Activated CD8-positive, alpha-beta memory T cell treated with anti-CD3 and anti-CD28 coated beads, Interleukin-2, amount 10 ng/mL, durations not matched to agents 7 days and 5 days (primary cell): ENCODE data around the gene FKBP8. TPM values are rescaled to one million over a fixed set of nuclear protein-coding genes. Genes with fewer than 3 reads are reported as not detected.

Source experiments
- ATAC-seq: fragments of 150-1000 bp; cut with Tn5 transposase; one replicate; pipeline ENCODE4 v1.10.0; 2021; ENCODE audit warnings: moderate library complexity
- CTCF ChIA-PET: fragments of 350-600 bp; sonication (Branson Sonifier 250); formaldehyde crosslinking; loops from one replicate; lab custom pipeline; 2021; ENCODE audit warnings: antibody characterized with exemption; lab: Charles Lee
- DNase-seq: peaks from one replicate; pipeline ENCODE4 v3.0.0-alpha.2; 2020
- H3K27ac Mint-ChIP-seq: one replicate; pipeline ENCODE4 v1.8.0; 2021; ENCODE audit warnings: mild to moderate bottlenecking, mixed read lengths
- H3K27me3 Mint-ChIP-seq: one replicate; pipeline ENCODE4 v1.8.0; 2021; ENCODE audit warnings: mixed read lengths
- H3K36me3 Mint-ChIP-seq: one replicate; pipeline ENCODE4 v1.8.0; 2021; ENCODE audit warnings: mild to moderate bottlenecking, mixed read lengths
- H3K4me1 Mint-ChIP-seq: one replicate; pipeline ENCODE4 v1.8.0; 2021; ENCODE audit warnings: mixed read lengths
- H3K4me3 Mint-ChIP-seq: one replicate; pipeline ENCODE4 v1.8.0; 2021; ENCODE audit warnings: mild to moderate bottlenecking, moderate library complexity, mixed read lengths
- H3K9me3 Mint-ChIP-seq: one replicate; pipeline ENCODE4 v1.8.0; 2022; ENCODE audit warnings: low read depth, mixed read lengths
- total RNA-seq, 2 experiments: library from RNA; stranded (reverse); gene quantifications; one replicate each; pipeline ENCODE4 v1.2.3, GENCODE V29; 2021

Gene FKBP8
- total RNA-seq, 2 experiments from 2014 or later: 220 to 286 TPM

DNA sequence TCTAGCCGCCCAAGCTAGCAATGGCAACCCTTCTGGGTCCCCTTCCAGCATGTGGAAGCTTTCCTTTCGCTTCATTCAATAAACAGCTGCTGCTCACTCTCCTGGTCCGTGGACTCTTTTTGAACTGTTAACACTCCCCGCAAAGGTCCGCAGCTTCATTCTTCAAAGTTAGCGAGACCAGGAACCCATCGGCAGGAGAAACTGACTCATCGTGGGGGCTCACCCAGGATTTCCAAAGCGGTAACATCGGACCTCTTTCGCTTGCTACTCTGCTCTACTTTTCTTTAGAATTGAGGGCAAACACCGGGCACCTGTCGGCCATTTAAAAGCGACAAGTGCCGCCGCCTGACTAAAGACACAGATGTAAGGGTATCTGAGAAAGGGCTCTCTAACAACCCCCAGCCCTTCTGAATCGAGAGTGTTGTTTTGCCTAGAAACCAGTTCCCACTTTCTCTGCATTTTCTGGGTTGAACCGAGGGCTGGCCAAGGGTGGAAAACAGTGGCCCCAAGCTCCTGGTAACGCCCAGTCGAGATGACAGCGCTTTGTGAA is 34.1 kb upstream of the FKBP8 start:
- no peak for DNase-seq
- no peak overlapping the region for H3K27ac Mint-ChIP-seq
- no peak overlapping the region for H3K4me3 Mint-ChIP-seq
- ATAC-seq: no peak
- H3K36me3 Mint-ChIP-seq: peaks cover 37% of the 10 kb centered on the region
- H3K9me3 Mint-ChIP-seq: no peaks in the 10 kb centered on the region
- peaks cover 30% of the 10 kb centered on the region for H3K4me1 Mint-ChIP-seq
- CTCF ChIA-PET: interaction anchor here (0.7 to 2.5 kb wide), 2 partner anchors 11 to 33 kb away, joined by 3 to 17 read pairs; partner anchors contain the start of gene REX1BD
- no peaks in the 10 kb centered on the region for H3K27me3 Mint-ChIP-seq

- H3K4me3 Mint-ChIP-seq: no peak overlapping the region
- no peak overlapping the region for H3K27ac Mint-ChIP-seq
- ATAC-seq (no peak), DNase-seq (no peak)
- H3K36me3 Mint-ChIP-seq: peaks cover 44% of the 10 kb centered on the region
- no peaks in the 10 kb centered on the region for H3K9me3 Mint-ChIP-seq
- CTCF ChIA-PET: interaction anchor here (2.5 kb wide), 1 partner anchor 12 kb away, joined by 17 read pairs; the partner anchor contains the start of gene REX1BD
- peaks cover 35% of the 10 kb centered on the region for H3K4me1 Mint-ChIP-seq
- H3K27me3 Mint-ChIP-seq: no peaks in the 10 kb centered on the region
These were observed 33.0 kb upstream of the FKBP8 start for GRCh38 chr19:18576383-18576782.

DNA sequence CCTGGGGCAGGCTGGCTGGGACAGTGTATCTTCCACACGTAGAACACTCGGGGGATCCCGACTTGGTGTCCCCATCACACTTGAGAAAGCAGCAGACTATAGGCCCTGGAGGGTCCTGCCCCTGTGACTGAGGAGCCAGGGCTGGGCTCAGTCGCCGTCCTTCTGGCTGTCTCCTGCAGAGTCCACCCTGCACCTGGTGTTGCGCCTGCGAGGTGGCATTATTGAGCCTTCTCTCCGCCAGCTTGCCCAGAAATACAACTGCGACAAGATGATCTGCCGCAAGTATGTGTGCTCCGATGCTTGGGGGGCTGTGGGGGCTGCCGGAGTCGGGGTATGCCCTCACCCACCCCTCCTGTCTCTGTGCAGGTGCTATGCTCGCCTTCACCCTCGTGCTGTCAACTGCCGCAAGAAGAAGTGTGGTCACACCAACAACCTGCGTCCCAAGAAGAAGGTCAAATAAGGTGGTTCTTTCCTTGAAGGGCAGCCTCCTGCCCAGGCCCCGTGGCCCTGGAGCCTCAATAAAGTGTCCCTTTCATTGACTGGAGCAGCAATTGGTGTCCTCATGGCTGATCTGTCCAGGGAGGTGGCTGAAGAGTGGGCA is 31.4 kb upstream of the FKBP8 start:
- H3K4me1 Mint-ChIP-seq: peaks cover 40% of the 10 kb centered on the region
- CTCF ChIA-PET: interaction anchor here (4.1 kb wide), 1 partner anchor 14 kb away, joined by 48 read pairs; the partner anchor contains the start of gene REX1BD
- H3K4me3 Mint-ChIP-seq: no peak overlapping the region
- peaks cover 49% of the 10 kb centered on the region for H3K36me3 Mint-ChIP-seq
- H3K27me3 Mint-ChIP-seq: no peaks in the 10 kb centered on the region
- H3K9me3 Mint-ChIP-seq: no peaks in the 10 kb centered on the region
- no peak for ATAC-seq
- H3K27ac Mint-ChIP-seq: no peak overlapping the region
- no peak for DNase-seq

GRCh38 chr19:18571564-18572344 is 28.4 kb upstream of the FKBP8 start, which contains the start of gene UBA52:
TSS of gene UBA52 (plus strand) at chr19:18571857. CDS start at chr19:18573301, 1,444 bp downstream.
- ATAC-seq (peak; percentile 93), DNase-seq (peak; percentile 99)
- CTCF ChIA-PET: interaction anchor here (0.6 to 4.1 kb wide), 18 partner anchors 9 to 727 kb away, joined by 3 to 48 read pairs (median 4); partner anchors contain the start of genes COPE, DDX49, ELL and FKBP8
- Mint-ChIP-seq H3K36me3 (peaks cover 64% of the 10 kb centered on the region), H3K9me3 (no peaks in the 10 kb centered on the region), H3K4me1 (peaks cover 34% of the 10 kb centered on the region), H3K27me3 (no peaks in the 10 kb centered on the region), H3K27ac (peak within 1 kb of the TSS; percentile 91), H3K4me3 (peak within 1 kb of the TSS; percentile 85)

GRCh38 chr19:18568367-18568766 is 25.0 kb upstream of the FKBP8 start:
- Mint-ChIP-seq H3K4me1 (peaks cover 19% of the 10 kb centered on the region), H3K27me3 (no peaks in the 10 kb centered on the region), H3K27ac (peak overlapping the region; percentile 28), H3K36me3 (peaks cover 52% of the 10 kb centered on the region), H3K9me3 (no peaks in the 10 kb centered on the region), H3K4me3 (no peak overlapping the region)
- CTCF ChIA-PET: interaction anchor here (1.5 kb wide), 1 partner anchor 10 kb away, joined by 4 read pairs; the partner anchor contains the start of gene KXD1
- DNase-seq (no peak), ATAC-seq (no peak)

DNA sequence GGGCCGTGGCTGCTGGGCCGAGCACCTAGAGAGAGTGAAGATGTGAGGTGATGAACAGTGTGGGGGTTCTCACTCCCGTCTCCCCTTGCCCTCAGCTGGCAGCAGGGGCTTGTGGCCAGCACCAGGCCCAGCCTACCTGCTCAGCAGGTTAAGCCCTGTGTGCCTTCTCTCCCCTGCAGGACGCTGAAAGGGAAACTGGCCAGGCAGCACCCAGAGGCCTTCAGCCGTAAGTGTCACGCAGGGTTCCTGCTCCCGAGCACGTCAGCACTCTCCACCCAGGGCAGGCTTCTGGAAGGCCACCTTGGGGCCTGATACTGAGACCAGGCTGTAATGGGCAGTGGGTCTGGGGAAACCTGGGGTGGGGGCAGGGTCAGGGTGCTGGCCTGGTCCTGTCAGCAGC is 23.6 kb upstream of the FKBP8 start:
- Mint-ChIP-seq H3K4me1 (peaks cover 6% of the 10 kb centered on the region), H3K27me3 (no peaks in the 10 kb centered on the region), H3K4me3 (no peak overlapping the region), H3K9me3 (no peaks in the 10 kb centered on the region), H3K36me3 (peaks cover 44% of the 10 kb centered on the region), H3K27ac (no peak overlapping the region)
- CTCF ChIA-PET: interaction anchor here (1.5 kb wide), 1 partner anchor 9 kb away, joined by 4 read pairs; the partner anchor contains the start of gene KXD1
- DNase-seq: no peak
- ATAC-seq: no peak

DNA sequence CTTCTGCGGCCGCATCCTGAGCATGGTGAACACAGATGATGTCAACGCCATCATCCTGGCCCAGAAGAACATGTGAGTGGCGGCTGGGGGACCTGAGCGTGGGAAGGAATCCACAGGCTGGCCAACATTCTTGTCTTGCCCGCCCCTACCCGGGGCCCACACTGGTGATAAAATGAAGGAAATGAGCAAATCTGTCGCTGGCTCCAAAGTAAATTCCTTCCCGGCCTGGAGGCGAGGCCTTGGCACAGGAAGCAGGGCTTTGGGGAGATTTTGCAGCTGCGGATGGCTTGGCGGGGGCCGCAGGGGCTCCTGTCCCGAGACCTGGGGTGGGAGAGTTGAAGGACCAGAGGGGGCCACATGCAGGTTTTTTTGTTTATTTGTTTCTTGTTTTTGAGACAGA is 18.7 kb upstream of the FKBP8 start:
- no peak for ATAC-seq
- CTCF ChIA-PET: interaction anchor here (1.0 to 2.0 kb wide), 3 partner anchors 19 to 286 kb away, joined by 3 to 4 read pairs (median 4); partner anchors contain the start of gene FKBP8

DNA sequence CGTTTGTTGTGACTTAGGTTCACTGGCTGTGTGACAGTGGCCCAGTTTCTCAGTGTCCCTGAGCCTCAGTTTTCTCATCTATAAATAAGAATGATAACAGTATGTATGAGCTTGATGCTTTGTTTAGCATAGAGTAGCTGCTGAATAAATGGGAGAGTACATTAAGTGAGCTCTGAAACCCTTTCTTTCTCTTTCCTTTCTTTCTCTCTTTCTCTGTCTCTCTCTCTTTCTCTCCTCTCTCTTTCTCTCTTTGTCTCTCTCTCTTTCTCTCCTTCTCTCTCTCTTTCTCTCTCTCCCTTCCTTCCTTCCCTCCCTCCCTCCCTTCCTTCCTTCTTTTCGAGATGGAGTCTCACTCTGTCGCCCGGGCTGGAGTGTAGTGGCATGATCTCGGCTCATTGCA is 16.3 kb upstream of the FKBP8 start:
- H3K4me1 Mint-ChIP-seq: peaks cover 24% of the 10 kb centered on the region
- ATAC-seq (no peak), DNase-seq (no peak)
- H3K36me3 Mint-ChIP-seq: peaks cover 16% of the 10 kb centered on the region
- H3K27ac Mint-ChIP-seq: peak overlapping the region; percentile 94
- CTCF ChIA-PET: interaction anchor here (1.2 to 6.3 kb wide), 4 partner anchors 14 to 287 kb away, joined by 4 to 56 read pairs (median 35); partner anchors contain the start of genes ELL, FKBP8 and REX1BD
- H3K27me3 Mint-ChIP-seq: no peaks in the 10 kb centered on the region
- peak overlapping the region; percentile 89 for H3K4me3 Mint-ChIP-seq
- no peaks in the 10 kb centered on the region for H3K9me3 Mint-ChIP-seq

More for the DNA sequence above, 18.7 kb upstream of the FKBP8 start:
- peaks cover 22% of the 10 kb centered on the region for H3K4me1 Mint-ChIP-seq
- H3K27ac Mint-ChIP-seq: peak overlapping the region; percentile 1
- peaks cover 23% of the 10 kb centered on the region for H3K36me3 Mint-ChIP-seq
- DNase-seq: no peak
- H3K9me3 Mint-ChIP-seq: no peaks in the 10 kb centered on the region
- no peak overlapping the region for H3K4me3 Mint-ChIP-seq
- H3K27me3 Mint-ChIP-seq: no peaks in the 10 kb centered on the region

DNA sequence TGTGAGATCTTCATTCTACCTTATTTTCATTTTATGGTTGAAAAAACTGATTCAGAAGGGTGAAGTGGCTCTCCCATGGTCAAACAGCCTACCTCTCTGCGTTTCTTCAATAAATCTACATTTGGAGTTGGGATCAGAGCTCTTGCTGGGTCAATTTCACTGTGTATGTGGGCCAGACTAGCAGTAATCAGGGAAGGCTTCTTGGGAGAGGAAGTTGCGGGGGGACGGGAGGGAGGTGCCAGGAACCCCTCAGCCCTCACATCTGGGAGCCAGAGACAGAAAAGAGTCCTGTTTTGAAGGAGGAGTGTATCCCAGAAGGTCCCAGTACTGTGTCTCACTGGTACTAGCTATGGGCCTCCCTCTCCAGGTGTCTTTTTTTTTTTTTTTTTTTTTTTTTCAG is 15.2 kb upstream of the FKBP8 start:
- Mint-ChIP-seq H3K9me3 (no peaks in the 10 kb centered on the region), H3K4me1 (peaks cover 24% of the 10 kb centered on the region), H3K27ac (peak overlapping the region; percentile 94), H3K36me3 (peaks cover 13% of the 10 kb centered on the region), H3K27me3 (no peaks in the 10 kb centered on the region), H3K4me3 (peak overlapping the region; percentile 89)
- no peak for ATAC-seq
- CTCF ChIA-PET: interaction anchor here (0.9 to 6.3 kb wide), 15 partner anchors 9 to 617 kb away, joined by 3 to 56 read pairs (median 6); partner anchors contain the start of genes ELL, FKBP8, REX1BD and UBA52
- DNase-seq: no peak

DNA sequence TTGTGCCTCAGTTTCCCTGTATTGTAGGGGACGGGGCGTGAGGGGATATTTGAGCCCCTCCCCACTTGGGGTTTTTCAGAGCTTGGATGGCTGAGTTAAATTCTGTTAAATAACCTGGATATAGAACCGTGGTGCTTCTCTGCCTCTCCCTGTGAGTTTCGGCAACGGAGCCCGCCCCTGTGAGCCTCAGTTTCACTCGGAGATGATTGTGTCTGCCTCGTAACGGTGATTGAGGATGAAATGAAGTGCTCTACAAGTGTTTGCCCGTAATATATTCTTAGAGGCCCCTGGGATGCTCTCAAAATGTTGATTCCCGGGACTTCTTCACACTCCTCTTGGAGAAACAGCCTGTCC is 14.8 kb upstream of the FKBP8 start:
- Mint-ChIP-seq H3K9me3 (no peaks in the 10 kb centered on the region), H3K4me3 (peak overlapping the region; percentile 89), H3K27me3 (no peaks in the 10 kb centered on the region), H3K27ac (peak overlapping the region; percentile 94), H3K4me1 (peaks cover 24% of the 10 kb centered on the region), H3K36me3 (peaks cover 13% of the 10 kb centered on the region)
- no peak for DNase-seq
- no peak for ATAC-seq
- CTCF ChIA-PET: interaction anchor here (0.9 to 6.3 kb wide), 15 partner anchors 10 to 617 kb away, joined by 3 to 56 read pairs (median 6); partner anchors contain the start of genes ELL, FKBP8, REX1BD and UBA52

GRCh38 chr19:18557411-18558201 is 14.2 kb upstream of the FKBP8 start, which contains the start of gene KXD1:
TSS of gene KXD1 (plus strand) at chr19:18557870. CDS start at chr19:18562057, 4,187 bp downstream.
- peak; percentile 100 for DNase-seq
- Mint-ChIP-seq H3K36me3 (peaks cover 9% of the 10 kb centered on the region), H3K9me3 (no peaks in the 10 kb centered on the region), H3K27me3 (no peaks in the 10 kb centered on the region), H3K4me3 (peak within 1 kb of the TSS; percentile 89), H3K27ac (peak within 1 kb of the TSS; percentile 94), H3K4me1 (peaks cover 24% of the 10 kb centered on the region)
- ATAC-seq: peak; percentile 99
- CTCF ChIA-PET: interaction anchor here (0.9 to 6.3 kb wide), 15 partner anchors 10 to 289 kb away, joined by 3 to 56 read pairs (median 6); partner anchors contain the start of genes ELL, FKBP8, REX1BD and UBA52

DNA sequence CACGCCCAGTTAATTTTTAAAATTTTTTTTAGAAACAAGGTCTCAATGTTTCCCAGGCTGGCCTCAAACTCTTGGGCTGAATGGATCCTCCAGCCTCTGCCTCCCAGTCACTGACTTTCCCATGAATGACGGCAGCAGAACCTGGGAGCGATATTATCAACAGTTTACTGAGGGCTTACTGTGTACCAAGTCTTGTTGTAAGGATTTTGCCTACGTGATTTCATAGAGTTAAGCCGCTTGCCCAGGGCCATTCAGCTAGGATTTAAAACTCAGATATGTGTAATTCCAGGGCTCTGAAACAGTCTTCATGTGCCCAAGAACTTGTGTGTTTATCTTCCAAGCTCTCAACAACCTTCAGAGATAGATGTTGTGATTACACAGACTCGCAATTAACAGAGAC is 8.3 kb upstream of the FKBP8 start:
- CTCF ChIA-PET: interaction anchor here (0.6 to 1.6 kb wide), 4 partner anchors 7 to 138 kb away, joined by 3 to 5 read pairs (median 4); no protein-coding TSS in a partner anchor
- DNase-seq (no peak), ATAC-seq (no peak)
- Mint-ChIP-seq H3K36me3 (no peaks in the 10 kb centered on the region), H3K4me3 (no peak overlapping the region), H3K27me3 (no peaks in the 10 kb centered on the region), H3K4me1 (peaks cover 2% of the 10 kb centered on the region), H3K9me3 (no peaks in the 10 kb centered on the region), H3K27ac (no peak overlapping the region)
